Measurements from ENCODE around the gene DRAM1. TPM values are rescaled to one million over a fixed set of nuclear protein-coding genes. Genes with fewer than 3 reads are reported as not detected.

DRAM1 gene
- total and polyA plus RNA-seq, 9 of the 15 experiments (the other 6 are each of a cell fraction or from before 2014, with no cell fraction given) = 1.4 to 4.3 (median 2.7) TPM

DNA sequence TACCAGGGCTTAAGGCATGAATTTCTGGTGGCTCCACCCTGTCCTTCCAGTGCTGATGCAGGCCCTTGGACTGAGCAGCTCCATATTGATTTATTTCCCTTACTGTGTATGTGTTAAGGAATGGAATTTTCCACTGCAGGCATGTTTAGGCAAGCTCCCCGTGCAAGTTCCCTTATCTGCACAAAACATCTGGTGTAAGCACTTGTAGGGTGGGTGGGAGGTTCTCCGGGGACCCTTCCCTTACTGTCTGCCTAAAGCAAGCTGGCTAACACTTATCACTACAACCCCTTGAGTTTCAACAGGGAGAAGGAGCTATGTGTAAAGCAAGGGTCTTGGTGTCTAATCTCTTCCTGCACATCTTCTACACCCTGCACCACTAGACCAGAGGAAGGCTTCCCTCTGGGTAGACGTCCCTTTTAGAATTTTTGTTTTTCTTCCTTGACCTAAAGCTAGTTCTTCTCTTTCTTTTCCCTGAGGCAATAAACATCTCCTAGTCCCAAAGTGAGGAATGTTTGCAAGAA, 22.0 kb upstream of the DRAM1 start (continued):
- TF ChIP-seq, protein P1, sequence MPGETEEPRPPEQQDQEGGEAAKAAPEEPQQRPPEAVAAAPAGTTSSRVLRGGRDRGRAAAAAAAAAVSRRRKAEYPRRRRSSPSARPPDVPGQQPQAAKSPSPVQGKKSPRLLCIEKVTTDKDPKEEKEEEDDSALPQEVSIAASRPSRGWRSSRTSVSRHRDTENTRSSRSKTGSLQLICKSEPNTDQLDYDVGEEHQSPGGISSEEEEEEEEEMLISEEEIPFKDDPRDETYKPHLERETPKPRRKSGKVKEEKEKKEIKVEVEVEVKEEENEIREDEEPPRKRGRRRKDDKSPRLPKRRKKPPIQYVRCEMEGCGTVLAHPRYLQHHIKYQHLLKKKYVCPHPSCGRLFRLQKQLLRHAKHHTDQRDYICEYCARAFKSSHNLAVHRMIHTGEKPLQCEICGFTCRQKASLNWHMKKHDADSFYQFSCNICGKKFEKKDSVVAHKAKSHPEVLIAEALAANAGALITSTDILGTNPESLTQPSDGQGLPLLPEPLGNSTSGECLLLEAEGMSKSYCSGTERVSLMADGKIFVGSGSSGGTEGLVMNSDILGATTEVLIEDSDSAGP (CRISPR knock-in tag; IDR thresholded peaks at IDR 0.05) = no peak
- TF ChIP-seq ZNF699 (CRISPR knock-in tag; IDR thresholded peaks at IDR 0.05; ENCODE audit: insufficient replicate concordance) = no peak
- no peak for TF ChIP-seq RBBP5 (IDR thresholded peaks at IDR 0.05; ENCODE audit: borderline replicate concordance, insufficient read depth, low read length, poor library complexity, severe bottlenecking)
- no peak for TF ChIP-seq L3MBTL2 (IDR thresholded peaks at IDR 0.05)
- TF ChIP-seq, protein P2, sequence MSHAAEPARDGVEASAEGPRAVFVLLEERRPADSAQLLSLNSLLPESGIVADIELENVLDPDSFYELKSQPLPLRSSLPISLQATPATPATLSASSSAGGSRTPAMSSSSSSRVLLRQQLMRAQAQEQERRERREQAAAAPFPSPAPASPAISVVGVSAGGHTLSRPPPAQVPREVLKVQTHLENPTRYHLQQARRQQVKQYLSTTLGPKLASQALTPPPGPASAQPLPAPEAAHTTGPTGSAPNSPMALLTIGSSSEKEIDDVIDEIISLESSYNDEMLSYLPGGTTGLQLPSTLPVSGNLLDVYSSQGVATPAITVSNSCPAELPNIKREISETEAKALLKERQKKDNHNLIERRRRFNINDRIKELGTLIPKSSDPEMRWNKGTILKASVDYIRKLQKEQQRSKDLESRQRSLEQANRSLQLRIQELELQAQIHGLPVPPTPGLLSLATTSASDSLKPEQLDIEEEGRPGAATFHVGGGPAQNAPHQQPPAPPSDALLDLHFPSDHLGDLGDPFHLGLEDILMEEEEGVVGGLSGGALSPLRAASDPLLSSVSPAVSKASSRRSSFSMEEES (CRISPR knock-in tag; IDR thresholded peaks at IDR 0.05) = no peak
- no peak for TF ChIP-seq TSC22D4 (tag; IDR thresholded peaks at IDR 0.05)
- TF ChIP-seq, protein P3, sequence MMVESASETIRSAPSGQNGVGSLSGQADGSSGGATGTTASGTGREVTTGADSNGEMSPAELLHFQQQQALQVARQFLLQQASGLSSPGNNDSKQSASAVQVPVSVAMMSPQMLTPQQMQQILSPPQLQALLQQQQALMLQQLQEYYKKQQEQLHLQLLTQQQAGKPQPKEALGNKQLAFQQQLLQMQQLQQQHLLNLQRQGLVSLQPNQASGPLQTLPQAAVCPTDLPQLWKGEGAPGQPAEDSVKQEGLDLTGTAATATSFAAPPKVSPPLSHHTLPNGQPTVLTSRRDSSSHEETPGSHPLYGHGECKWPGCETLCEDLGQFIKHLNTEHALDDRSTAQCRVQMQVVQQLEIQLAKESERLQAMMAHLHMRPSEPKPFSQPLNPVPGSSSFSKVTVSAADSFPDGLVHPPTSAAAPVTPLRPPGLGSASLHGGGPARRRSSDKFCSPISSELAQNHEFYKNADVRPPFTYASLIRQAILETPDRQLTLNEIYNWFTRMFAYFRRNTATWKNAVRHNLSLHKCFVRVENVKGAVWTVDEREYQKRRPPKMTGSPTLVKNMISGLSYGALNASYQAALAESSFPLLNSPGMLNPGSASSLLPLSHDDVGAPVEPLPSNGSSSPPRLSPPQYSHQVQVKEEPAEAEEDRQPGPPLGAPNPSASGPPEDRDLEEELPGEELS (CRISPR knock-in tag; IDR thresholded peaks at IDR 0.05; ENCODE audit: borderline replicate concordance) = no peak
- TF ChIP-seq FOXP1 (CRISPR knock-in tag; IDR thresholded peaks at IDR 0.05) = no peak
- TF ChIP-seq, protein P4, sequence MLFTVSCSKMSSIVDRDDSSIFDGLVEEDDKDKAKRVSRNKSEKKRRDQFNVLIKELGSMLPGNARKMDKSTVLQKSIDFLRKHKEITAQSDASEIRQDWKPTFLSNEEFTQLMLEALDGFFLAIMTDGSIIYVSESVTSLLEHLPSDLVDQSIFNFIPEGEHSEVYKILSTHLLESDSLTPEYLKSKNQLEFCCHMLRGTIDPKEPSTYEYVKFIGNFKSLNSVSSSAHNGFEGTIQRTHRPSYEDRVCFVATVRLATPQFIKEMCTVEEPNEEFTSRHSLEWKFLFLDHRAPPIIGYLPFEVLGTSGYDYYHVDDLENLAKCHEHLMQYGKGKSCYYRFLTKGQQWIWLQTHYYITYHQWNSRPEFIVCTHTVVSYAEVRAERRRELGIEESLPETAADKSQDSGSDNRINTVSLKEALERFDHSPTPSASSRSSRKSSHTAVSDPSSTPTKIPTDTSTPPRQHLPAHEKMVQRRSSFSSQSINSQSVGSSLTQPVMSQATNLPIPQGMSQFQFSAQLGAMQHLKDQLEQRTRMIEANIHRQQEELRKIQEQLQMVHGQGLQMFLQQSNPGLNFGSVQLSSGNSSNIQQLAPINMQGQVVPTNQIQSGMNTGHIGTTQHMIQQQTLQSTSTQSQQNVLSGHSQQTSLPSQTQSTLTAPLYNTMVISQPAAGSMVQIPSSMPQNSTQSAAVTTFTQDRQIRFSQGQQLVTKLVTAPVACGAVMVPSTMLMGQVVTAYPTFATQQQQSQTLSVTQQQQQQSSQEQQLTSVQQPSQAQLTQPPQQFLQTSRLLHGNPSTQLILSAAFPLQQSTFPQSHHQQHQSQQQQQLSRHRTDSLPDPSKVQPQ (CRISPR knock-in tag; IDR thresholded peaks at IDR 0.05; ENCODE audit: borderline replicate concordance) = no peak
- TF ChIP-seq CCNT2 (IDR thresholded peaks at IDR 0.05; ENCODE audit: borderline replicate concordance, extremely low read depth, insufficient read length, low read depth, low read length) = peak; percentile 60
- peak; percentile 95 for TF ChIP-seq EHMT2 (IDR thresholded peaks at IDR 0.05)
- TF ChIP-seq, protein P5, sequence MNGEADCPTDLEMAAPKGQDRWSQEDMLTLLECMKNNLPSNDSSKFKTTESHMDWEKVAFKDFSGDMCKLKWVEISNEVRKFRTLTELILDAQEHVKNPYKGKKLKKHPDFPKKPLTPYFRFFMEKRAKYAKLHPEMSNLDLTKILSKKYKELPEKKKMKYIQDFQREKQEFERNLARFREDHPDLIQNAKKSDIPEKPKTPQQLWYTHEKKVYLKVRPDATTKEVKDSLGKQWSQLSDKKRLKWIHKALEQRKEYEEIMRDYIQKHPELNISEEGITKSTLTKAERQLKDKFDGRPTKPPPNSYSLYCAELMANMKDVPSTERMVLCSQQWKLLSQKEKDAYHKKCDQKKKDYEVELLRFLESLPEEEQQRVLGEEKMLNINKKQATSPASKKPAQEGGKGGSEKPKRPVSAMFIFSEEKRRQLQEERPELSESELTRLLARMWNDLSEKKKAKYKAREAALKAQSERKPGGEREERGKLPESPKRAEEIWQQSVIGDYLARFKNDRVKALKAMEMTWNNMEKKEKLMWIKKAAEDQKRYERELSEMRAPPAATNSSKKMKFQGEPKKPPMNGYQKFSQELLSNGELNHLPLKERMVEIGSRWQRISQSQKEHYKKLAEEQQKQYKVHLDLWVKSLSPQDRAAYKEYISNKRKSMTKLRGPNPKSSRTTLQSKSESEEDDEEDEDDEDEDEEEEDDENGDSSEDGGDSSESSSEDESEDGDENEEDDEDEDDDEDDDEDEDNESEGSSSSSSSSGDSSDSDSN (IDR thresholded peaks at IDR 0.05; ENCODE audit: borderline replicate concordance in 1 of 2, low read depth in 2 of 2, low read length in 2 of 2) = peak in 1 of 2 experiments; percentile 39; a peak in 1 of 4 replicates
- TF ChIP-seq HDGF (IDR thresholded peaks at IDR 0.05) = no peak
- TF ChIP-seq ZNF561 (CRISPR knock-in tag; conservative IDR thresholded peaks at IDR 0.05) = no peak
- no peak for TF ChIP-seq SNRNP70 (optimal IDR thresholded peaks at IDR 0.05; ENCODE audit: low read depth, low read length)
- no peak for TF ChIP-seq HNRNPL (IDR thresholded peaks at IDR 0.05; ENCODE audit: low read depth, low read length)

All from K562 (cell line).